Skin epidermis (tissue), 12 donors: ENCODE measurements around the gene CAMK1G.

Source experiments
- H3K27ac ChIP-seq, 21 experiments: fragments of 200-600 bp; sonication (generic) in 11 of 21; one replicate each; pipeline ENCODE4 v1.5.0; 2020; ENCODE audit warnings: mild to moderate bottlenecking in 3 of 21, inconsistent platforms in 2 of 21, moderate library complexity in 2 of 21
- H3K4me3 ChIP-seq, 7 experiments: fragments of 200-600 bp; sonication (generic) in 2 of 7; one replicate each; pipeline ENCODE4 v1.5.0; 2020; ENCODE audit warnings: inconsistent platforms in 2 of 7, mild to moderate bottlenecking in 2 of 7, moderate library complexity in 1 of 7

Gene CAMK1G

GRCh38 chr1:209583408-209583807 lies at the start of gene CAMK1G:
TSS of gene CAMK1G (plus strand) at chr1:209583714. CDS start at chr1:209594984, 11,270 bp downstream.
- H3K4me3 ChIP-seq, result no peak within 1 kb of the TSS

GRCh38 chr1:209534496-209535250 lies 48.8 kb upstream of the CAMK1G start:
- Histone ChIP-seq H3K27ac (no peak overlapping the region), H3K4me3 (no peak overlapping the region)

More at GRCh38 chr1:209583408-209583807, at the start of gene CAMK1G:
- H3K27ac ChIP-seq, result no peak within 1 kb of the TSS

- Histone ChIP-seq H3K4me3 (no peak overlapping the region), H3K27ac (no peak overlapping the region)
Measured at GRCh38 chr1:209536843-209537242, 46.7 kb upstream of the CAMK1G start.

- no peak overlapping the region for H3K27ac ChIP-seq
Measured at GRCh38 chr1:209537336-209538114, 46.0 kb upstream of the CAMK1G start.

GRCh38 chr1:209539576-209539975 lies 43.9 kb upstream of the CAMK1G start:
- Histone ChIP-seq H3K27ac (no peak overlapping the region), H3K4me3 (no peak overlapping the region)

More at GRCh38 chr1:209537336-209538114, 46.0 kb upstream of the CAMK1G start:
- no peak overlapping the region for H3K4me3 ChIP-seq

GRCh38 chr1:209542585-209542984 lies 40.9 kb upstream of the CAMK1G start:
- H3K27ac ChIP-seq, result no peak overlapping the region

GRCh38 chr1:209544098-209544497 lies 39.4 kb upstream of the CAMK1G start:
- Histone ChIP-seq H3K27ac (no peak overlapping the region), H3K4me3 (no peak overlapping the region)

More at GRCh38 chr1:209542585-209542984, 40.9 kb upstream of the CAMK1G start:
- no peak overlapping the region for H3K4me3 ChIP-seq

- H3K27ac ChIP-seq, result no peak overlapping the region
- H3K4me3 ChIP-seq, result no peak overlapping the region
Measured at GRCh38 chr1:209545423-209545822, 38.1 kb upstream of the CAMK1G start.

GRCh38 chr1:209546390-209547085 lies 37.0 kb upstream of the CAMK1G start:
- H3K4me3 ChIP-seq, result no peak overlapping the region
- H3K27ac ChIP-seq, result no peak overlapping the region

GRCh38 chr1:209547626-209548025 lies 35.9 kb upstream of the CAMK1G start:
- H3K4me3 ChIP-seq, result no peak overlapping the region
- H3K27ac ChIP-seq, result no peak overlapping the region

GRCh38 chr1:209549443-209550205 lies 33.9 kb upstream of the CAMK1G start:
- Histone ChIP-seq H3K4me3 (no peak overlapping the region), H3K27ac (no peak overlapping the region)

- H3K27ac ChIP-seq, result no peak overlapping the region
- no peak overlapping the region for H3K4me3 ChIP-seq
Measured at GRCh38 chr1:209550519-209550918, 33.0 kb upstream of the CAMK1G start.

GRCh38 chr1:209552406-209553264 lies 30.9 kb upstream of the CAMK1G start:
- no peak overlapping the region for H3K27ac ChIP-seq
- H3K4me3 ChIP-seq, result no peak overlapping the region

- H3K4me3 ChIP-seq, result no peak overlapping the region
- no peak overlapping the region for H3K27ac ChIP-seq
Measured at GRCh38 chr1:209554761-209555611, 28.5 kb upstream of the CAMK1G start.

GRCh38 chr1:209556162-209556690 lies 27.3 kb upstream of the CAMK1G start:
- no peak overlapping the region for H3K4me3 ChIP-seq

GRCh38 chr1:209557221-209557620 lies 26.3 kb upstream of the CAMK1G start:
- Histone ChIP-seq H3K27ac (no peak overlapping the region), H3K4me3 (no peak overlapping the region)

More at GRCh38 chr1:209556162-209556690, 27.3 kb upstream of the CAMK1G start:
- no peak overlapping the region for H3K27ac ChIP-seq

GRCh38 chr1:209560529-209560928 lies 23.0 kb upstream of the CAMK1G start:
- Histone ChIP-seq H3K27ac (no peak overlapping the region), H3K4me3 (no peak overlapping the region)

- Histone ChIP-seq H3K4me3 (no peak overlapping the region), H3K27ac (no peak overlapping the region)
Measured at GRCh38 chr1:209560952-209561351, 22.6 kb upstream of the CAMK1G start.
